Transverse colon (tissue), 4 donors: Measurements from ENCODE around the gene SCGB3A2.

Source experiments
- CTCF ChIP-seq, 5 experiments: fragments of 200-600 bp in 3 of 5; fragments of 450-650 bp in 2 of 5; sonication (generic) in 3 of 5; IDR thresholded peaks; 1 replicate in 2 of 5; 2 replicates in 3 of 5; pipeline ENCODE4 v1.5.1; 2016 to 2017; ENCODE audit warnings: antibody characterized with exemption in 5 of 5, inconsistent platforms in 3 of 5, mild to moderate bottlenecking in 2 of 5, moderate library complexity in 1 of 5
- EP300 ChIP-seq: sonication (generic); formaldehyde crosslinking; IDR thresholded peaks from one replicate; pipeline ENCODE4 v1.6.1; 2017; ENCODE audit warnings: antibody characterized with exemption, low read depth
- POLR2A ChIP-seq: fragments of 450-650 bp; IDR thresholded peaks from one replicate; pipeline ENCODE4 v1.6.1; 2016; ENCODE audit warnings: antibody characterized with exemption, mild to moderate bottlenecking, moderate library complexity
- POLR2AphosphoS5 ChIP-seq, 3 donors: sonication (generic); formaldehyde crosslinking; IDR thresholded peaks; one replicate each; pipeline ENCODE4 v1.6.1; 2016; ENCODE audit warnings: antibody characterized with exemption in 3 of 3

- TF ChIP-seq CTCF (IDR thresholded peaks at IDR 0.05) (no peak), POLR2A (no peak), EP300 (no peak), POLR2AphosphoS5 (IDR thresholded peaks at IDR 0.05) (no peak)
Measured at GRCh38 chr5:147849226-147849625, 29.3 kb upstream of the SCGB3A2 start.
